ENCODE data around the gene MEGF11.

GRCh38 chr15:66001042-66001441, 252.5 kb downstream of the MEGF11 start:
- TF ChIP-seq RARB (CRISPR knock-in tag; IDR thresholded peaks at IDR 0.05) (no peak), SREBF2 (IDR thresholded peaks at IDR 0.05) (no peak), HOXA7 (CRISPR knock-in tag; IDR thresholded peaks at IDR 0.05) (no peak), FOXS1 (CRISPR knock-in tag; IDR thresholded peaks at IDR 0.05) (no peak), HDAC2 (IDR thresholded peaks at IDR 0.05) (no peak), KDM1A (IDR thresholded peaks at IDR 0.05; ENCODE audit: low read depth) (no peak)
- TF ChIP-seq, protein P1, sequence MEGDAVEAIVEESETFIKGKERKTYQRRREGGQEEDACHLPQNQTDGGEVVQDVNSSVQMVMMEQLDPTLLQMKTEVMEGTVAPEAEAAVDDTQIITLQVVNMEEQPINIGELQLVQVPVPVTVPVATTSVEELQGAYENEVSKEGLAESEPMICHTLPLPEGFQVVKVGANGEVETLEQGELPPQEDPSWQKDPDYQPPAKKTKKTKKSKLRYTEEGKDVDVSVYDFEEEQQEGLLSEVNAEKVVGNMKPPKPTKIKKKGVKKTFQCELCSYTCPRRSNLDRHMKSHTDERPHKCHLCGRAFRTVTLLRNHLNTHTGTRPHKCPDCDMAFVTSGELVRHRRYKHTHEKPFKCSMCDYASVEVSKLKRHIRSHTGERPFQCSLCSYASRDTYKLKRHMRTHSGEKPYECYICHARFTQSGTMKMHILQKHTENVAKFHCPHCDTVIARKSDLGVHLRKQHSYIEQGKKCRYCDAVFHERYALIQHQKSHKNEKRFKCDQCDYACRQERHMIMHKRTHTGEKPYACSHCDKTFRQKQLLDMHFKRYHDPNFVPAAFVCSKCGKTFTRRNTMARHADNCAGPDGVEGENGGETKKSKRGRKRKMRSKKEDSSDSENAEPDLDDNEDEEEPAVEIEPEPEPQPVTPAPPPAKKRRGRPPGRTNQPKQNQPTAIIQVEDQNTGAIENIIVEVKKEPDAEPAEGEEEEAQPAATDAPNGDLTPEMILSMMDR (IDR thresholded peaks at IDR 0.05) = no peak
